ENCODE data around the gene VPS13D.

Gene VPS13D

DNA sequence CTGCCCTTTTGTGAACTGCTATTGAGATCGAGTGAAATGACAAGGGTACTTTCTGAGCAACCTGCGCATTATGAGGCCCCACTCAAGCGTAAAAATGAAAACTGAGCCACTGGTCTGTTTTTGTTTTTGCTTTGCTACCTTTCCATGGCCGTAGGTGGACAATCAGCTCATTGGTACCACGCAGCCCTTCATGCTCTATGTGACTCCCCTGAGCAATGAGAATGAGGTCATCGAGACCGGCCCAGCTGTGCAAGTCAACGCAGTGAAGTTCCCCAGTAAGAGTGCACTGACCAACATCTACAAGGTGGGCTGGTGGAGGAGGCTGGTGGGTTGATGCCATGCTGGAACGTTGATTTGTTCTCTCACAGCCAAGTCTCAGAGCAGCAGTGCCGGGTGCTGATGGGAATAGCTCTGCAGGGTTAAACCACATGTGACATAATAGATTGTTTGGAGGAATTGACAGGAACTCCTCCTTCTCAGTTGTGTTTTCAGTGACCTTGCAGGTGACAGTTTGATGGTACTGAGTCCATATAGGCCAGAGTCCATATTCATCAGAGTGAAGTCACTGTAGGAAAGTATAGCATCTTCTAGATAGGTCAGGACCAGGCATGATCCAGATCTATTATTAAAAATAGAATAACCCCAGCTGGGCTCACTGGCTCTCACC, 170.3 kb downstream of the VPS13D start:
- H3K4me1 Mint-ChIP-seq = peaks cover 24% of the 10 kb centered on the region
- peaks cover 20% of the 10 kb centered on the region for H3K36me3 Mint-ChIP-seq
- no peaks in the 10 kb centered on the region for H3K27me3 Mint-ChIP-seq
- H3K4me3 Mint-ChIP-seq = no peak overlapping the region
- H3K9me3 Mint-ChIP-seq = no peaks in the 10 kb centered on the region
- no peak overlapping the region for H3K27ac Mint-ChIP-seq

DNA sequence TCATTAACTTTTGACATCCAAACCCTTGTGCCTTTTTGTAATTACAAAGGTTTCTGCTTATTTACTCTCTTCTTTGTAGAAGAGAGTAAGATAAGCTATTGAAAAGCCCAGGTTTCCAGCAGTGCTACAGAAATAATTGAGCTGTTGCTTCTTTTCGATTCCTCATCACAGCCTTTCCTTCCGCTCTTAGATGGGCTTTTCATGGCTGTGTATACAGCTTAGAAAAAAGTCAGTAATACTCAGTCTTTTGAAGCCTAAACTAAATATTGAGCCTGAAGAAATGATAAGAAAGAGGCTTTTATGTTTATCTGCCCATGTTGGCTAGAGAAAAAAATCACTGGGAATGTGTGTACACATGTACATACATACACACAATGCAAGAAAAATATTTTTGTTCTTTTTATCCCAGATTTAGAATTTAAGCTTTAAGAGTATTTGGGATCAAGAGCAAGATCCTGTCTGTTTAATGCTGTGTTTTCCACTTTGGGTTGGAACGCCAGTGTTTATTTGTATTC, 172.4 kb downstream of the VPS13D start:
- Mint-ChIP-seq H3K4me3 (no peak overlapping the region), H3K4me1 (peaks cover 37% of the 10 kb centered on the region), H3K27me3 (no peaks in the 10 kb centered on the region), H3K36me3 (peaks cover 20% of the 10 kb centered on the region), H3K27ac (no peak overlapping the region), H3K9me3 (no peaks in the 10 kb centered on the region)

DNA sequence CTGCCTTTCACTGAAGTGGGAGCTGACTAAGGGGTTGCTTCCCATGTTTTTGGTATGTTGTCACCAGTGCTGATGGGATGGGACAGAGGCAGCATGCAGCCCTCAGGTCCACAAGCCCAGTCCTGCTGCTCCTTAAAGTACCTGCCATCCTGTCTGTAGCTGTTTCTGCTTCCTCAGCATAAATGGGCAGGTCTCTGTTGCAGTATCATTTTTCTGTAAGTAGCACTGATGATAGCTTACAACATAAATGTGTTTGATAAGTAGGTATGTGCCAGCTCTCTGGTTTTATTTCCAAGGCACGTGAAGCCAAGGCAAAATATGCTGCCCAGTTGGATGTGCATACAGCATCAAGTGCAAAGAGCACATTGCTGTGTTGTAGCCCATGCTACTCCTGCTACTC, 173.0 kb downstream of the VPS13D start:
- Mint-ChIP-seq H3K36me3 (peaks cover 19% of the 10 kb centered on the region), H3K4me3 (no peak overlapping the region), H3K4me1 (peaks cover 37% of the 10 kb centered on the region), H3K27me3 (no peaks in the 10 kb centered on the region), H3K27ac (no peak overlapping the region), H3K9me3 (no peaks in the 10 kb centered on the region)

DNA sequence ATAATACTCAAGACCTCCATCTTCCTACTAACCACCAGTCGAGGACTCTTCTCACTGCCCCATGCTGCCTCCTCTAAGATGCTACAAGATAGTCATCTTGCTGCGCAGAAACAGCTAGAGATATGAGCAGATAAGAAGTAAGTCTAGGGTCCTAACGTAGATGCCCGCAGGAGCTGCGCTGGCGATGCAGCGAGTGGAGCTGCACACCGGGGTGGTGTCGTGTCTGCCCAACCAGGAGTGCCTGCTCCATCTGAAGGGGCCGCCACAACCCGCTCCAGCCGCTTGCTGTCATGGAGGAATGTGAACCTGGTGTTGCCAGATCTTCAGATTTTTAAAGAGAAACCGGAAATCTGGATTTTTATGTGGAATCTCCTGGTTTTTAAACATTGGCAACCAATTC, 175.1 kb downstream of the VPS13D start:
- Mint-ChIP-seq H3K4me1 (peaks cover 39% of the 10 kb centered on the region), H3K9me3 (no peaks in the 10 kb centered on the region), H3K27ac (no peak overlapping the region), H3K27me3 (no peaks in the 10 kb centered on the region), H3K4me3 (no peak overlapping the region), H3K36me3 (peaks cover 27% of the 10 kb centered on the region)

DNA sequence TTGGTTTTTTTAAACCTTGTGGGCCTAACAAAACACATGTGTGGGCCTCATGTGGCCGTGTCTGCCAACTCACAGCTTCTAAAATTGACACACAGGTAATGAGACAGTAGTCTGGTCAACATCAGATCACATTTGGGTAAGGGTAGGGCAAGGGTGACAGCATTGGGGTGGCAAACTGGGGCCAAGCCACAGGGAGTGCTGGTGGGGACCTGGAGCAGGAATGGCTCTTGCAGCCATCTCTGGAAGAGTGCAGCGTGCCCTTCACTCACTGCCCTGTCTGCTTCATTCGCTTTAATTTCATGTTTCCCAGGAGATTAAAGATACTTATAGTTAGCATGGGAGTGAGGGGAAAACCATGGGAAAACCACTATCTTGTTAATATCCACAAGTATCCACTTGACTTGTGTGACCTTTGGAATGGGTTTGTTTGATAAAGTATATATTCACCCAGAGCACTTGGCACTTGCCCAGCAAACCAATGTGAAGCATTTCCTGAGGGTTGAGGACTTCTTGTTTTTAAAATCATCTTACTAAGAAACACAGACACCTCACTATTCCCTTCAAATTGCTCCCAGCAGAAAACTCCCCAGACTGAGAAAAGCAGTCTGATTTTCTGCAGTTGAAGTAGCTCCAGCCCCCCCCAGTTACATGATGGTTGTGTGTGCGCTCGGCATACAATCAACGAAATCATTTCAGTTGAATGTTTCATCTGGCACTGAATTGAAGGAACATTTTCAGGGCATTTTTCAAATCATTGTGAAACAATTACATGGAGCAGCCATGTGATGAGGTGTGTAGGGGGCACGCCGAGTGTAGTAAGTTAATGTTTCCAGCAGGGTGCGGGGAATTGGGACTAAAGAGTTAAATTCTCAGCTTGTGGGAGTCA, 175.7 kb downstream of the VPS13D start:
- Mint-ChIP-seq H3K27me3 (no peaks in the 10 kb centered on the region), H3K36me3 (peaks cover 28% of the 10 kb centered on the region), H3K4me1 (peaks cover 39% of the 10 kb centered on the region), H3K4me3 (no peak overlapping the region), H3K27ac (peak overlapping the region; percentile 55), H3K9me3 (no peaks in the 10 kb centered on the region)

DNA sequence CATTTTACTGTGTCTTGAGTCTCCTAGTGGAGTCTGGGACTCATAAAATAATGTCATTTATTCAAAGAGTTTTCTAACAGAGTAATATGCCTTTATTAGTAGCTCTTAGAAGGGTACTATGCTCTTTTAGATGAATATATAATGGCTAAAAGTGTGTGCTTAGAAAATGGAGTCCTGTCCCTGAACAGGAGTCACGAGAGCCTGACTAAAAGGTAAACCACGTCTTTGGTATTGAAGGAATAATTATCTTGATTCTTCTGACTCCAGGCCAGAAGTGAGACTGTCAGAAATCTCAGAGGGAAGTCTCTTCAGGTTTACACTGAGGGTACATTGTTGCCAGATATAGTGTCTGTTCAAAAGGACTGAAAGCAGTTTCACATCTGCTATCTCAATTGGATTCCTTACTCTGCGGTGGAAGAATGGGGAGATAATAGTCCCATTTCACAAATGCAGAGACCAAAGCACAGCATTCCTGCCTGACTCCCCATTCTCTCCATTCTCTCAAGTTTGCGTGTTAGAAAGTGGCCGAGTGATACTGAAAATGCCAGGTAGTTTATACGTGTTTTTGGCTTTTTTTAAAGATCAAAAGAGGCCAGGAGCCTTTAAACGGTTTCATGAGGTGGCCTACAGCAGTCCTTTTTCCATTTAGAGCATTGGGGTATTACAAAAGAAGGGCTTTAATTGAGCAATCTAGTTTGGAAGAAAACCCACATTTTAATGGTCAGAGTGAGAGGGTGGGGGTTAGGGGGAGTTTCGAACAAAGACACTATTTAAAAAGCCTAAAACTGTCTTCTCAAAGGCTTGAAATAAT, 176.6 kb downstream of the VPS13D start:
- Mint-ChIP-seq H3K27ac (peak overlapping the region; percentile 23), H3K4me3 (no peak overlapping the region), H3K27me3 (no peaks in the 10 kb centered on the region), H3K4me1 (peaks cover 39% of the 10 kb centered on the region), H3K36me3 (peaks cover 33% of the 10 kb centered on the region), H3K9me3 (no peaks in the 10 kb centered on the region)

DNA sequence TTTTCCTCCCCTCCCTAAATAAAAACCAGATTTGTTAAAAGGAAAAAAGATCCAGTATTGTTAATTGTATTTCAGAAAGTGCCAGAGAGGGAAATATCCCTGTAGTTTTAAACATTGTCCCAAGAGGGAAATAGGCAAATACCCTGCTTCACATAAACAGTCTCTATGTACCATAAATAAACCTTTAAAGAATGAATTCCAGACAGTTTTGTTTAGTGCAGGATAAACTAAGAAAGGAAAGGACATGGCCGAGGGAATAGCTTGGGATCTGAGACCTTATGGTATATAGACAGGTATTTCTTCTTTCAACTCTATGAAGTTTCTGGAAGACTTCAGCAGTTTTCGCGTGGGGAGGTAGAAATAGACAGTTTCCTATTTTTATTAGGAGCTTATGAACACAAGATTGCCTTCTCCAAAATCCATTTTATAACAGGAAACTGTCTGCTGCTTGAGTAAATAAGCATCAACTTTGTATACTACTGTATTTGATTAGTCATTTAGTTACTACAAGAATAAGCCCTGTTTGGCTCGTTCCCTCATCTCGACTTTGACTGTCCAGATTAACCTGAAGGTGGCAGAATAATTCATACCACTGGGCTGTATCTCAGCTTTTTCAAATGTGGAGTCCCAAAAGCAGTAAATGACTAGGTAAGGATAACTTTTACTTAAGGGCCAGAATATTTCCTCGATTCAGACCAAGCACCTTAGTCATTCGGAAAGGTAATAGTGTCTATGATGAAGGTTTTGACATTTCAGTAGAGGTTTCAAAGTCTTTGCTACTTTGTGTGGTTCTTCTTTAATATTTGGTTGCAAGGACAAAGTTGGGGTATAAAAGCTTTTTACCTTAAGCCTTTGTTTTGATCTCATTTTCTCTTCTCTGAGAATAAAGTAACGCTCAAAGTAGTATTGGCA, 177.5 kb downstream of the VPS13D start:
- Mint-ChIP-seq H3K9me3 (no peaks in the 10 kb centered on the region), H3K36me3 (peaks cover 37% of the 10 kb centered on the region), H3K4me1 (peaks cover 44% of the 10 kb centered on the region), H3K27me3 (no peaks in the 10 kb centered on the region), H3K27ac (peak overlapping the region; percentile 27), H3K4me3 (no peak overlapping the region)

DNA sequence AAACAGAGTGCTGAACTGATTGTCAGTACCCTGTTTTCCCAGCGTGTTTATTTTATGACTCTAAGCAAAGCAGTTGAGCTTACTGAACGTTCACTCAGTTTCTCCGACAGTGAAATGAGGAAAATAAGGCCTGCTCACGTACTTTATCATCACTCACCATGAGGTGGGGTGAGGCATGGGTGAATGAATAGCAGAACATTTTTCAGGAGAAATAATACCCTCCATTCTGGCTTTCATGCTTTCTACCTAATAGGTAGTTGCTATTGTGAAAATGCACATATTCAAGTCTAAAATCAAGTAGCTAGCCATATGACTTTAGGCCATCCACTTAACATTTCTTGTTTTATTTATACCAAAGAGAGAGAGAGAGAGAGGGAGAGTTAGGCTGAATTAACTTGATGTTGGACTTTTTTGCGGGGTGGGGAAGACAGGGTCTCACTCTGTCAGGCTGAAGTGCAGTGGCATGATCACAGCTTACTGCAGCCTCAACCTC, 178.2 kb downstream of the VPS13D start:
- Mint-ChIP-seq H3K9me3 (no peaks in the 10 kb centered on the region), H3K27me3 (no peaks in the 10 kb centered on the region), H3K27ac (no peak overlapping the region), H3K36me3 (peaks cover 42% of the 10 kb centered on the region), H3K4me3 (no peak overlapping the region), H3K4me1 (peaks cover 48% of the 10 kb centered on the region)

DNA sequence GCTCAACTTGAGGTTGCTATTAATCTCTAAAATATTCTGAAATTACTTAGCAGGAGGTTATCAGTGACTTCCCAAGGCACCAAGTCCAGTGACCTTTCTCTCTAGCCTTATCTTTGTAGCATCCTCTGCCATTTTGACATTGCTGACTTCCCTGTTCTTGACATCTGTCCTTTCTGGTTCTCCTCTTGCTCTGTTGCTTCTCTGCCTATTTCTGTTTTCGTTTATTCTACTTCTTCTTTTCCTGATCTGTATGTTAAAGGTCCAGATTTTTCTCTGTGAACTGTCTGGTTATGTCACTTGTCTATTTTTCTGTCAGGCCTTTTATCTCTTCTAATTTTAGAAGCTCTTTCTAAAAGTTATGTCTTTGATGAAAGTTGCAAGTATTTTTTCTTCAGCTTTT, 178.8 kb downstream of the VPS13D start:
- Mint-ChIP-seq H3K27me3 (no peaks in the 10 kb centered on the region), H3K36me3 (peaks cover 41% of the 10 kb centered on the region)

DNA sequence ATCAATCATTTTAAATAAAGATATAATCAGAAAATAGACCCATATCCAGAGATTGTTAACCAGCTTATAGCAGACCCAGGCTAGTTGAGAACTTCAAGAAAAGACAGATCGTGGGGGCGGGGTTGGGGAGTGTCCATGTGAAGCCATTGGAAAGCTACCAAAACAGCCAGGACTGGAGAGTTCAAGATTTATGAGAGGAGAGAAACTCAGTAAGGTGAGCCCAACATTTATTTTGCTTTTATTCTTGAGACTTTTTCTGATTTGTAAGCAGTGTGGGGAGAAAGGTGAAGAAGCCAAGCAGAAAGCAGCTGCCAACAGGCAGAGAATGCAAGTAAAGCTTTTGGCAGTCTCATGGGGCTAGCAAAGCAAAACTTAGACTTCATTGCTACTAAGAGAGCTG, 179.9 kb downstream of the VPS13D start:
- Mint-ChIP-seq H3K4me3 (no peak overlapping the region), H3K27me3 (no peaks in the 10 kb centered on the region), H3K9me3 (no peaks in the 10 kb centered on the region), H3K27ac (no peak overlapping the region), H3K4me1 (peaks cover 55% of the 10 kb centered on the region), H3K36me3 (peaks cover 35% of the 10 kb centered on the region)

More for the DNA sequence above, 178.8 kb downstream of the VPS13D start:
- Mint-ChIP-seq H3K4me1 (peaks cover 49% of the 10 kb centered on the region), H3K27ac (peak overlapping the region; percentile 6), H3K9me3 (no peaks in the 10 kb centered on the region), H3K4me3 (no peak overlapping the region)

DNA sequence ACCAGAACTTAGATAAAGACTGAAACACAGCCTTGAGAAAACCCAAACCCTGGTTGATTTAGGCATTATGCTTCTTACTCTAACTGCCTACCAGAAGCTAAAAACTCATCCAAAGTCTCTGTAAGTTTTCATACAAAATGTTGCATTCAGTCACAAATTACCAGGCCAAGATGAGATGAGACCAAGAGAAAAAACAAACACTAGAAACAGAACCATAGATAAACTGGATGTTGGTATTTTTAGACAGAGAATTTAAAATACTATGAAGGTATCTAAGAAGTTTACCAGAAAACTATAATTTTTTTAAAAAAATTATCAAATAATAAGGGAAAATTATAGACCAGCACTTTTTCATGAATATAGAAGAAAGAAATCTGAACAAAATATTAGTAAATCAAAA, 180.5 kb downstream of the VPS13D start:
- no peak overlapping the region for H3K27ac Mint-ChIP-seq
- peaks cover 34% of the 10 kb centered on the region for H3K36me3 Mint-ChIP-seq
- no peak overlapping the region for H3K4me3 Mint-ChIP-seq
- no peaks in the 10 kb centered on the region for H3K27me3 Mint-ChIP-seq
- peaks cover 60% of the 10 kb centered on the region for H3K4me1 Mint-ChIP-seq
- H3K9me3 Mint-ChIP-seq = no peaks in the 10 kb centered on the region

DNA sequence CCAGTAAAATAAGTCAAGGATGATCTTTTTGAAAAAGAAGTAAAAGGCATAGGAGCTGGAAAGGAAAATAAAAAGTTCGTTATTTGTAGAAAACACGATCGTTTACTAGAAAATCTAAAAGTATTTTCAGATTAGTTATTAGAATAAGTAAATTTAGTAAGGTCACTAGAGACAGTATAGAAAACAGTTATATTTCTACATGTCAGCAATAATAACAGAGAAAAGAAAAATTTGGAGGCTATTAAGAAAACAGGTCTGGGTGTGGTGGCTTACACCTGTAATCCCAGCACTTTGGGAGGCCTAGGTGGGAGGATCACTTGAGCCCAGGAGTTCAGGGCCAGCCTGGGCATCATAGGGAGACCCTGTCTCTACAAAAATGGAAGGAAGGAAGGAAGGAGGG, 181.3 kb downstream of the VPS13D start:
- Mint-ChIP-seq H3K36me3 (peaks cover 36% of the 10 kb centered on the region), H3K4me3 (no peak overlapping the region), H3K27ac (no peak overlapping the region), H3K27me3 (no peaks in the 10 kb centered on the region), H3K4me1 (peaks cover 60% of the 10 kb centered on the region), H3K9me3 (no peaks in the 10 kb centered on the region)

DNA sequence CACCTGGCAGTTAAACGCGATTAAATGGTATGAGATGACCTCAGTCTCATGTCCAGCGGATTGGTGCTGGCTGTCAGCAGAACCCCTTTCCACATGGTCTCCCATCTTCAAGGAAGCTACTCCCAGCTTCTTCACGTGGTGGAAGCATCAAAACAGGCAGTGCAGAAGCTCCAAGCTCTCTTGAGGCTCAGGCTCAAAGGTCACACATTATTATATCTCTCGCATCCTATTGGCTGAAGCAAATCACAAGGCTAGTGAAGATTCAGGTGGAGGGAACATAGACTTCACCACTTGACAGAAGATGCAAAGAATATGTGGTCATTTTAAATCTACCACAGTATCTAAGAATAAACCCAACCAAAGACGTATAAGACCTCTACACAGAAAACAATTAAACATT, 181.9 kb downstream of the VPS13D start:
- Mint-ChIP-seq H3K4me3 (no peak overlapping the region), H3K9me3 (no peaks in the 10 kb centered on the region), H3K27me3 (no peaks in the 10 kb centered on the region), H3K36me3 (peaks cover 39% of the 10 kb centered on the region), H3K27ac (no peak overlapping the region), H3K4me1 (peaks cover 56% of the 10 kb centered on the region)

DNA sequence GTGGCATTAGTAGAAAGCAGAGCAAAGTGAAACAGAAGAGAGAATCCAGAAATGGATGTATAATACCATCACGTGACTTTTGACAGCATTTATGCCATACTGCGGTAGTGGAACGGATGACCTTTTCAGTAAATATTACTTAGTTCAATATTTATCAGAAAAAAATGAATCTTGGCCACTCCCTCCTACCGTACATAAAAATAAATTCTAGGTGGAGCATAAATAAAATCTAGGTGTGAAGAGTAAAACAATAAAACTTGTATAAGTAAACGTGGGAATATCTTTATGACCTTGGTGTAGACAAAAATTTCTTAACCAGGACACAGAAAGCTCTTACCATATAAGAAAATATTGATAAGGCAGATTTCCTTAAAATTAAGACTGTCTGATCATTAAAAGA, 182.6 kb downstream of the VPS13D start:
- Mint-ChIP-seq H3K27me3 (no peaks in the 10 kb centered on the region), H3K9me3 (no peaks in the 10 kb centered on the region), H3K27ac (no peak overlapping the region), H3K4me1 (peaks cover 56% of the 10 kb centered on the region), H3K4me3 (no peak overlapping the region), H3K36me3 (peaks cover 45% of the 10 kb centered on the region)
